Measurements from ENCODE around the gene ANP32B. TPM values are rescaled to one million over a fixed set of nuclear protein-coding genes. Genes with fewer than 3 reads are reported as not detected.

The ANP32B gene
- total RNA-seq, 3 donors from 2014 or later = 37.0 to 54.7 (median 44.0) TPM

DNA sequence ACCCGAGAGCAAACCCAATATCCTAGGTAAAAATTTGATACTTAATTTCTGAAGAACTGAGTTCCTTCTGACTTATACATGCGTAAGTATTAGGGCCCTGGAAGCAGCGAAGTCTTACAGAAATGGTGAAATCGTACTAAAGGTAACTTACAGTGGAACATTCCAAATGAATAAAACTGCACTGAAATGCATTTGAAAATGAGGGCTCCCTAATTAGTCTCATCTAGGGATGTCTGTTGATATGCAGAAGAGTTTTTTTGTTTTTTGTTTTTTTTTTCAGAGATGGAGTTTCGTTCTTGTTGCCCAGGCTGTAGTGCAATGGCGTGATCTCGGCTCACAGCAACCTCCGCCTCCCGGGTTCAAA is 63.0 kb downstream of the ANP32B start:
- TF ChIP-seq POLR2A (IDR thresholded peaks at IDR 0.05) (no peak), POLR2AphosphoS5 (IDR thresholded peaks at IDR 0.05) (no peak)
- TF ChIP-seq, protein P1, sequence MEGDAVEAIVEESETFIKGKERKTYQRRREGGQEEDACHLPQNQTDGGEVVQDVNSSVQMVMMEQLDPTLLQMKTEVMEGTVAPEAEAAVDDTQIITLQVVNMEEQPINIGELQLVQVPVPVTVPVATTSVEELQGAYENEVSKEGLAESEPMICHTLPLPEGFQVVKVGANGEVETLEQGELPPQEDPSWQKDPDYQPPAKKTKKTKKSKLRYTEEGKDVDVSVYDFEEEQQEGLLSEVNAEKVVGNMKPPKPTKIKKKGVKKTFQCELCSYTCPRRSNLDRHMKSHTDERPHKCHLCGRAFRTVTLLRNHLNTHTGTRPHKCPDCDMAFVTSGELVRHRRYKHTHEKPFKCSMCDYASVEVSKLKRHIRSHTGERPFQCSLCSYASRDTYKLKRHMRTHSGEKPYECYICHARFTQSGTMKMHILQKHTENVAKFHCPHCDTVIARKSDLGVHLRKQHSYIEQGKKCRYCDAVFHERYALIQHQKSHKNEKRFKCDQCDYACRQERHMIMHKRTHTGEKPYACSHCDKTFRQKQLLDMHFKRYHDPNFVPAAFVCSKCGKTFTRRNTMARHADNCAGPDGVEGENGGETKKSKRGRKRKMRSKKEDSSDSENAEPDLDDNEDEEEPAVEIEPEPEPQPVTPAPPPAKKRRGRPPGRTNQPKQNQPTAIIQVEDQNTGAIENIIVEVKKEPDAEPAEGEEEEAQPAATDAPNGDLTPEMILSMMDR (IDR thresholded peaks at IDR 0.05) = no peak
- Histone ChIP-seq H3K27me3 (no peaks in the 10 kb centered on the region), H3K27ac (no peak overlapping the region), H3K4me3 (no peak overlapping the region), H3K36me3 (no peaks in the 10 kb centered on the region), H3K9me3 (no peaks in the 10 kb centered on the region), H3K4me1 (no peaks in the 10 kb centered on the region)
- DNase-seq (ENCODE audit: low spot score in 2 of 2) = no peak
- intact Hi-C loops (cut with DNase I; ENCODE audit: low total_unique reads) = no loop called here

DNA sequence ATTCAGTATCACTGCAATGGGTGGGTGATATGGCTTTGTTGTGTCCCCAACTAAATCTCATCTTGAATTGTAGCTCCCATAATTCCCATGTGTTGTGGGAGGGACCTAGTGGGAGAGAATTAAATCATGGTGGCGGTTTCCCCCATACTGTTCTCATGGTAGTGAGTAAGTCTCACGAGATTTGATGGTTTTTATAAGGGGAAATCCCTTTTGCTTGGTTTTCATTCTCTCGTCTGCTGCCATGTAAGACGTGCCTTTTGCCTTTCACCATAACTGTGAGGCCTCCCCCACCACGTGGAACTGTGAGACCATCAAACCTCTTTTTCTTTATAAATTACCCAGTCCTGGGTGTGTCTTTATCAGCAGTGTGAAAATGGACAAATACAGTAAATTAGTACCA is 63.9 kb downstream of the ANP32B start:
- TF ChIP-seq POLR2A (IDR thresholded peaks at IDR 0.05) (no peak), POLR2AphosphoS5 (IDR thresholded peaks at IDR 0.05) (no peak)
- TF ChIP-seq, protein P1 (IDR thresholded peaks at IDR 0.05) = no peak
- intact Hi-C loops (cut with DNase I; ENCODE audit: low total_unique reads) = no loop called here

DNA sequence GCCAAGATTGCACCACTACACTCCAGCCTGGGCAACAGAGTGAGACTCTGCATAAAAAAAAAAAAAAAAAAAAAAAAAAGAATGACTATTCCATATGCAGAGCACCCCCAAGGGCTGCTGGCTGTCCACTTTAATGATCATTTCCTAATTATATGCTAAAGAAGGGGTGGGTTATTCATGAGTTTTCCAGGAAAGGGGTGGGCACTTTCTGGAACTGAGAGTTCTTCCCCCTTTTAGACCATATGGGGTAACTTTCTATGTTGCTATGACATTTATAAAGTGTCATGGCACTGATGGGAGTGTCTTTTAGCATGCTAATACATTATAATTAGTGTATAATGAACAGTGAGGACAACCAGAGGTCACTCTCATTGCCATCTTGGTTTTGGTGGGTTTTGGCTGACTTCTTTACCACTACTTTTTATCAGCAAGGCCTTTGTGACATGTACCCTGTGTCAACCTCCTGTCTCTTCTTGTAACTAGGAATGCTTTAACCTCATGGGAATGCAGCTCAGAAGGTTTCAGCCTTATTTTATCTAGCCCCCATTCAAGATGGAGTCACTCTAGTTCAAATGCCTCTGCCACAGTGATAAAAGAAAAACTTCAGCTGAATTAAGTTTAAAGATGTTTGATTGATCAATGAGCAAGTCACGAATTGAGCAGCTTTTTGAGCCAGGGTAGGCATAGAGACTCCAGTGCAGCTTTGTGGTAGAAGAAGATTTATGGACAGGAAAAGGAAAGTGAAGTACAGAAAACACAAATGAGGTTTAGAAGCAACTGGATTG is 66.3 kb downstream of the ANP32B start:
- Histone ChIP-seq H3K4me1 (no peaks in the 10 kb centered on the region), H3K27ac (no peak overlapping the region), H3K27me3 (no peaks in the 10 kb centered on the region), H3K9me3 (no peaks in the 10 kb centered on the region), H3K36me3 (no peaks in the 10 kb centered on the region), H3K4me3 (no peak overlapping the region)
- no peak for DNase-seq (ENCODE audit: low spot score in 2 of 2)
- TF ChIP-seq POLR2A (IDR thresholded peaks at IDR 0.05) (no peak), POLR2AphosphoS5 (IDR thresholded peaks at IDR 0.05) (no peak)
- TF ChIP-seq, protein P1 (IDR thresholded peaks at IDR 0.05) = no peak
- intact Hi-C loops (cut with DNase I; ENCODE audit: low total_unique reads) = no loop called here

More for the DNA sequence above, 63.9 kb downstream of the ANP32B start:
- Histone ChIP-seq H3K9me3 (no peaks in the 10 kb centered on the region), H3K4me1 (no peaks in the 10 kb centered on the region), H3K36me3 (no peaks in the 10 kb centered on the region), H3K4me3 (no peak overlapping the region), H3K27ac (no peak overlapping the region), H3K27me3 (no peaks in the 10 kb centered on the region)
- no peak for DNase-seq (ENCODE audit: low spot score in 2 of 2)

DNA sequence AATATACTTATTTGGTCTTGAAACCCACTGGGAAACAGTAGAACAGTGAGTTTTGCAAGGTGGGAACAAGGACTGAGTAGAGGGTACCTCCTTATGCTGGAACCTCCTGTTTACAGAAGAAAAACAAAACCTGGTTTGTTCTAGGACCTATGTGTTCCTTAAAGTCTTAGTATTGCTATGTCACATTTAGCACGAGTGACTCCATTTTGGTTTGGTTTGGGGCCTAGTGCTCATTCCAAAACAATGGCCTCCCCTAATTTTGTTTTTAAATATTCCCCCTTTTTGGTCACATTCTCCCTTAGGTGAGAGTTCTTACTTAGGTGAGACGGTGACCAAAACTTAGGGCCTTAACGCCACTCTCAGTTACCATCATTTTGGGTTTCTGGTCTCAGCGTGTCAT is 67.2 kb downstream of the ANP32B start:
- Histone ChIP-seq H3K36me3 (no peaks in the 10 kb centered on the region), H3K27ac (no peak overlapping the region), H3K27me3 (no peaks in the 10 kb centered on the region), H3K4me1 (no peaks in the 10 kb centered on the region), H3K9me3 (no peaks in the 10 kb centered on the region), H3K4me3 (no peak overlapping the region)
- intact Hi-C loops (cut with DNase I; ENCODE audit: low total_unique reads) = no loop called here
- no peak for DNase-seq (ENCODE audit: low spot score in 2 of 2)
- no peak for TF ChIP-seq POLR2AphosphoS5 (IDR thresholded peaks at IDR 0.05)
- no peak for TF ChIP-seq POLR2A (IDR thresholded peaks at IDR 0.05)
- TF ChIP-seq, protein P1 (IDR thresholded peaks at IDR 0.05) = no peak

DNA sequence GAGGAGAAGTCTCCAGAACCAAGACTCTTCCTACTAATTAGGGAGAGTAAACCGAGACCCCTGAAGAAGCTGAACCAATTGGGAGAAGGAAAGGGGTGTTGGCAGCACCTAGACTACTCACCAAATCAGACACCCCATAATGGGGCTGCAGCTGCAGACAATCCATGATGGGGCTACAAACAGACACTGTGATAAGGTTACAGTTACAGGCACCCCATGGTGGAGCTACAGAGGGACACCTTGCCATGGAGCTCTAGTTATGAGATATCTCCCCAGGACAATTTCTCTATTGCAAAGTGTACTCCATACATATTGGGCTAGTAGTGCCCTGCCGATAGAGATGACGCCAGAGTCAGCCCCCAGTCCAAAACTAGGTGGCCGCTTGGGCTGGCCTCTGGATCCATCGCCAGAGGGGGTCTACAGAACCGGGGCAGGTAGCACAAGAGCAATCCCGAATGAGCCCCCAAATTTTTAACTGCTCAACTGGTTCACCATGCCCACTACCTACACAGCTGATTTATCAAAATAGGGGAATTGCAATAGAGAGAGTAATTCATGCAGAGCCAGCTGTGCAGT is 71.3 kb downstream of the ANP32B start:
- no peak overlapping the region for H3K4me3 ChIP-seq
- no peak for TF ChIP-seq POLR2AphosphoS5 (IDR thresholded peaks at IDR 0.05)
- no peak for TF ChIP-seq POLR2A (IDR thresholded peaks at IDR 0.05)
- TF ChIP-seq, protein P1 (IDR thresholded peaks at IDR 0.05) = no peak
- H3K27me3 ChIP-seq = no peaks in the 10 kb centered on the region
- H3K4me1 ChIP-seq = no peaks in the 10 kb centered on the region
- DNase-seq (ENCODE audit: low spot score in 2 of 2) = no peak
- H3K36me3 ChIP-seq = no peaks in the 10 kb centered on the region
- intact Hi-C loops (cut with DNase I; ENCODE audit: low total_unique reads) = no loop called here
- no peak overlapping the region for H3K27ac ChIP-seq
- H3K9me3 ChIP-seq = no peaks in the 10 kb centered on the region
